ENCODE data around the gene ANXA2. TPM values are rescaled to one million over a fixed set of nuclear protein-coding genes. Genes with fewer than 3 reads are reported as not detected.

ANXA2 gene
- total and polyA plus RNA-seq, 10 of the 15 experiments (the other 5 are each of a cell fraction or from before 2014, with no cell fraction given), result 135 to 540 (median 281) TPM

DNA sequence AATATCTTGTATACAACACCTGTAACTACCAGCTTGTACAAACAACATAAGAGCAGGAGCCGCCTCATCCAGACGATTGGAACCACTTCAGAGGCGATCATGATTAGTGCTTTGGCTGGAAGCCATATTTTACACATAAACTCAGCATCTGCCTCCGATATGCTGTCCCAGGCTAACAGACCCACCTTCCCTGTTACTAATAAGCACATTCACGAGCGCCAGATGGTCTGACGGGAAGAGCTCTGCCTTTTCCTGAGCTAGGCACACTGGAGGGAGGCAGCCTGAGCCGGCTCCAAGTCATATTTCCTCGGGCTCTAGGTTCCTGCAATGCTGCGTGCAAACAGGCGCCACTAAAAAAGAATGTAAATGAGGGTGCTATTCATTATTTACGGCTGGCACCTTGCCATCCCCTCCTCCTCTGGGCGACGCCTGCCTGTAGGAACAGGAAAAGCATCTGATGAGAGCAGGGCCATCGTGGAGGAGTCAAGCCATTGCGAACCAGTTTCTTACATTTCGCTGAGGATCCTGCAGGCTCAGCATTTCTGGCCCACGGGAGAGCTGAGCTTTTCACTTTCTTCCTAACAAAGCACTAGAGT, 98.2 kb downstream of the ANXA2 start:
- DNase-seq (ENCODE audit: low read depth, low spot score) (no peak), FAIRE-seq (no peak), ATAC-seq (no peak)
- no peak overlapping the region for H2AFZ ChIP-seq (ENCODE audit: control insufficient read depth, low read depth, low read length)
- TF ChIP-seq CHD2 (IDR thresholded peaks at IDR 0.05; ENCODE audit: borderline replicate concordance, low read depth, low read length) (no peak), BHLHE40 (IDR thresholded peaks at IDR 0.05; ENCODE audit: borderline replicate concordance in 1 of 2, low read depth in 2 of 2, low read length in 1 of 2) (no peak)
- no TSS peak for BruUV-seq (replicated peaks)
- no peak overlapping the region for H3K9ac ChIP-seq (ENCODE audit: control insufficient read depth, insufficient read depth, low read length)
- no peaks in the 10 kb centered on the region for H4K20me1 ChIP-seq (ENCODE audit: control insufficient read depth, insufficient read depth)
- SMC1A ChIA-PET (ENCODE audit: uncharacterized antibody, unreplicated experiment), result no interaction called here
- POLR2A ChIA-PET, result interaction anchor here (0.5 to 0.6 kb wide), 2 partner anchors 36 to 231 kb away, joined by 3 read pairs; no protein-coding TSS in a partner anchor
- 52% methylated on average over 17 of the region's 18 CpGs for WGBS (ENCODE audit: insufficient coverage, insufficient replicate concordance, low lambda C conversion rate, missing lambda C conversion rate)
- CTCF ChIA-PET, result interaction anchor here (1.1 kb wide), 1 partner anchor 26 kb away, joined by 3 read pairs; no protein-coding TSS in a partner anchor
- no peaks in the 10 kb centered on the region; the same call in 2 of the 3 replicates for H3K9me3 ChIP-seq (replicated peaks; ENCODE audit: control insufficient read depth, insufficient read depth, low read length)
- H3K4me3 ChIP-seq, result no peak overlapping the region
- no peaks in the 10 kb centered on the region for H3K4me1 ChIP-seq (ENCODE audit: control insufficient read depth, insufficient read depth, low read length)
- no peaks in the 10 kb centered on the region for H3K36me3 ChIP-seq (ENCODE audit: control insufficient read depth in 2 of 2, insufficient read depth in 2 of 2, low read length in 1 of 2)
- H3K27me3 ChIP-seq (replicated peaks in 1 of 2; ENCODE audit: control insufficient read depth in 2 of 2, insufficient read depth in 2 of 2, low read length in 1 of 2), result no peaks in the 10 kb centered on the region
- no peak overlapping the region for H3K4me2 ChIP-seq (ENCODE audit: control insufficient read depth, insufficient read depth)
- H3K79me2 ChIP-seq (ENCODE audit: control insufficient read depth, insufficient read depth, low read length), result no peaks in the 10 kb centered on the region
- H3K27ac ChIP-seq (ENCODE audit: control insufficient read depth, insufficient read depth), result no peak overlapping the region
- RAD21 ChIA-PET (ENCODE audit: unreplicated experiment), result no interaction called here
- intact Hi-C loops (cut with micrococcal nuclease; ENCODE audit: unreplicated experiment) (no loop called here), in situ Hi-C loops (cut with MboI) (no loop called here)

Small RNAs within 50 kb of the gene (small RNA-seq; reads per million reads assigned to genes)
- not detected for gene AC087385.3

Other genes starting within 250 kb of the ANXA2 start
- gene ICE2, start 81.2 kb upstream of the ANXA2 start, total RNA-seq (2014; rRNA removed), result 43.2 and 44.7 TPM in 2 replicates
- 44.1 and 46.6 TPM in 2 replicates for gene ICE2, start 81.2 kb upstream of the ANXA2 start, total RNA-seq (2014; rRNA removed; fragmentation: Illumina TruSeq; extraction: Trizol)
- 46.8 and 56.2 TPM in 2 replicates for gene ICE2, start 81.2 kb upstream of the ANXA2 start, total RNA-seq (2021)
- 49.1 and 57.6 TPM in 2 replicates for gene ICE2, start 81.2 kb upstream of the ANXA2 start, polyA plus RNA-seq (2011; rRNA removed)
- gene ICE2, start 81.2 kb upstream of the ANXA2 start, polyA plus RNA-seq (2014; fragmentation: Illumina TruSeq; extraction: Trizol), result 42.2 and 50.0 TPM in 2 replicates
- gene ICE2, start 81.2 kb upstream of the ANXA2 start, polyA plus RNA-seq (2014; fragmentation: Nextera tagmentation; extraction: Ambion mirVana), result 10 to 100 TPM; 14.2 to 18.7 TPM
- 24.2 and 31.0 TPM in 2 replicates for gene ICE2, start 81.2 kb upstream of the ANXA2 start, polyA plus RNA-seq (2014; rRNA removed)
- 10 to 100 TPM; 61.5 to 62.0 TPM for gene ICE2, start 81.2 kb upstream of the ANXA2 start, polyA plus RNA-seq (2016; fragmentation: Nextera tagmentation; extraction: Ambion mirVana)